GM18858 (cell line): ENCODE measurements around the gene METTL6.
"Not testable (repeated sequence)": the region's sequence is repeated elsewhere in the genome, so short reads cannot be mapped to it uniquely, and the experiment has no call there.

Experiments used
- ATAC-seq: cut with Tn5 transposase; IDR thresholded peaks from one replicate; pipeline ENCODE4 v1.9.1; 2021; ENCODE audit not compliant: unreplicated experiment

METTL6 gene, protein sequence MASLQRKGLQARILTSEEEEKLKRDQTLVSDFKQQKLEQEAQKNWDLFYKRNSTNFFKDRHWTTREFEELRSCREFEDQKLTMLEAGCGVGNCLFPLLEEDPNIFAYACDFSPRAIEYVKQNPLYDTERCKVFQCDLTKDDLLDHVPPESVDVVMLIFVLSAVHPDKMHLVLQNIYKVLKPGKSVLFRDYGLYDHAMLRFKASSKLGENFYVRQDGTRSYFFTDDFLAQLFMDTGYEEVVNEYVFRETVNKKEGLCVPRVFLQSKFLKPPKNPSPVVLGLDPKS

DNA sequence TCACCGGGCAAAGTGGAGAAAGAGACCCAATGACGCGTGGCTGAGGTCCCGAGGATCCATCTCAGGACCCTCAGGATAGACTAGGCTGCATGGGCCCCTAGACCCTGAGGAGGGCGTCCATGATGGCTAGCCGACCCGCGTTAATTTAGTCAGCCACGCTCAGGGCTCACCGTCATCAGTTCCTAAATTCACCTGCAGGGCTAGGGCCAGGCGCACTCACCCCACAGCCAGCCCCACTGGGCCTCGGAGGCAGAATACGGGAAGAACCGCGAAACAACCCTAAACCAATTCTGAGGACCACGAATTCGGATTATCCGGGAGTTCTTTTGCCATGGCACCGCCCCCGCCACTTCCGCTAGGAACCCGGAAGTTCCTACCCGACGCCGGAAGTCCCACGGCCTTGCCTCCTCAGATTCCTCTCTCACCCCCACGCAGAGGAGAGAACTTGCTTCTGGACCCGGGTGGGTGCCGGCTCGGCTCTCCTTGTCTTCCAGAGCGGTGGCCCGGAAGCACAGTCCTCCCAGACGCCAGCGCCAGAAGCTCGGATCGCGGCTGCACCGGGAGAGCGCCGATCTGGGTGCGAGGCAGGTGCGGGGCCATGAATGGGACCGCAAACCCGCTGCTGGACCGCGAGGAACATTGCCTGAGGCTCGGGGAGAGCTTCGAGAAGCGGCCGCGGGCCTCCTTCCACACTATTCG, at the start of gene METTL6, which contains the start of gene EAF1:
Gene METTL6, minus strand, starts transcription at position 363 of the 699 bp plus-strand sequence. CDS start 1,033 bp downstream, outside the sequence.
Gene EAF1, plus strand, starts transcription at position 417 of the 699 bp plus-strand sequence. Its CDS starts 182 bp downstream, at position 599.
- ATAC-seq = peak; percentile 84

DNA sequence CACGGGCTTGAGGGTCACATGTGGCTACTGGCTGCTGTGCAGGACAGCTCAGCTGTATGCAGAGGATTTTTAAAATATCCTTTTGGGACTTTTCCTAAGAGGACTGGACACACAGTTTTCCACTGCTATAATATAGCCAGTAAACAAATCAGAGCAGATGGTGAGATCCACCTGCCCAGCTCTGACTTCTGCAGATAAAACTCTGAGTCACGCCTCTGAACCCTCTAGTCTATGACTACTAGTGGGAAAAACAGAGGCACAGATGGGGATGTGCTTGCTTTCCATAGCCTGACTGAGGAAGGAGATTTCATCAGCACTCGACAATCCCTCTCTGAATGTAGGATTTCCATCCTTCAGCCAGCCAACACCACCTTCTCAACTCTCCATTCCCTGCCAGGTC, 49.0 kb upstream of the METTL6 start:
- no peak for ATAC-seq

DNA sequence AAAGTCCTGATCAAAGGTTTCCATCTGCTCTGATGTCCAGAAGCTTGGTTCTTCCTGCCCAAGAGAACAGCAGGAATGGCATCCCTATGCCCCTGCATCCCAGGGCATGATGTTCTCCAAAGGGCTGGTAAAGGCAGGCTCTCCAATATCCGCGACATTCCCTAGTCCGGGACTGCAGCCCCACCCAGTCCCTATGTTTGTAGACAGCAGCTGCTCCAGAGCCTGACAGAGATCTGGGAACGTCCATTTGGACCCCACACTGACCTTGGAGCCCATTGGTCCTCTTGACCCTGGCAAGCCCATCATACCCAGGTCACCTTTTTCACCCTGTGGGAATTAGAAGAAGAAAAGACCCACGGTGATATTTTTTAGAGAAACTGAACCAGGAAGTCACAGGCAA, 47.8 kb upstream of the METTL6 start:
- no peak for ATAC-seq

DNA sequence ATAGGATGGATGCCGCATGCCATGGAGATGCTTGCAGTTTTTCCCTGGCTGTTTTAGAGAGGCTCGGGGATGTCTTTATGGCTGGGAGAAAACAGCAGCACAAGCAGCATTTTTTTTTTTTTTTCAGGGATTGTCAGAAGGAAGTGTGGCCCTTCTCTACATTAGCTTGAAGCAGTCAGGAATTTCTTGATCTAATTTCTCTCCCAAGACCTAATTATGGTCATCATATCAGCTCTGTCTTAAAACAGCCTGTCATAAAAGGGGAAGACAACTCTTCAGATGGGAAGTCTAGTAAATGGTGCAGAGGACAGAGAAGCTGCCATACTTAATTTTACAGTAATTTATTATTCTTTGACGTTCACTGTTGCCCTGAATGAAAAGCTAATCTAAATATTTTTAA, 44.5 kb upstream of the METTL6 start:
- ATAC-seq = no peak

DNA sequence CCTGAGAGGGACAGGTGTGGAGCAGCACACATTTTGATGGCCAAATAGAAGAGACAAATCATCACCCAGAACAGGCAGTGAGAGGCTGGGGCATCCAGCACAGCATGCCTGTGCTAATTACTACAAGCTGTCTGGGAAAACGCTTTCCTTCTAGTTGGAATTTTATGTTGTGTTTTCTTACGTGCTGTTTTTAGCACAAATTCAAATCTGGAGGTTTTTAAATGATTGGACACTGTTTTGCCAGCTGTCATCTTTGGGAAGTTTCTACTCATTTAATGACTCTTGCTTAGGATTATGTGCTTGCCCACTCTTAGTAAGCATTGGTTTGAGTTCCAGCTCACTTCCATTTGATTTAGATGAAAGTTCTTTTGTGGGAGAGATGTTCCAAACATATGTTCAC, 43.5 kb upstream of the METTL6 start:
- no peak for ATAC-seq

DNA sequence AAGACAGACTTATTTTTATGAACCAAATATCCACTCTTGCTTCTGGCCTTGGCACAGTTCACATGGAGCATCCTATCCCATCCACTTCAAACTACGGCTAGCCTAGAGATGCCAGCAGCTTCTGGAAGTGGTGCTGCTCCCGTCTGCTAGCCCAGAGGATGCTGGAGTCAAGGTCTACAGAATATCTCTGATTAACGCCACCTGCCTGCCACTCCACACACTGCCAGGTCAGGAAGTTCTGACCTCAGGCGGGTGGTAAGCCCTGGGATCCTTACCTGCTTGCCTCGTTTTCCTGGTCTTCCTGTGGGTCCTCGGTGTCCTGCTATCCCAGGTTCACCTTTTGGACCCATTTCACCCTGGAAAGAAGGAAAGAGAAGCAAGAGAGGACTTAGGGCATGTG, 42.9 kb upstream of the METTL6 start:
- ATAC-seq = no peak

DNA sequence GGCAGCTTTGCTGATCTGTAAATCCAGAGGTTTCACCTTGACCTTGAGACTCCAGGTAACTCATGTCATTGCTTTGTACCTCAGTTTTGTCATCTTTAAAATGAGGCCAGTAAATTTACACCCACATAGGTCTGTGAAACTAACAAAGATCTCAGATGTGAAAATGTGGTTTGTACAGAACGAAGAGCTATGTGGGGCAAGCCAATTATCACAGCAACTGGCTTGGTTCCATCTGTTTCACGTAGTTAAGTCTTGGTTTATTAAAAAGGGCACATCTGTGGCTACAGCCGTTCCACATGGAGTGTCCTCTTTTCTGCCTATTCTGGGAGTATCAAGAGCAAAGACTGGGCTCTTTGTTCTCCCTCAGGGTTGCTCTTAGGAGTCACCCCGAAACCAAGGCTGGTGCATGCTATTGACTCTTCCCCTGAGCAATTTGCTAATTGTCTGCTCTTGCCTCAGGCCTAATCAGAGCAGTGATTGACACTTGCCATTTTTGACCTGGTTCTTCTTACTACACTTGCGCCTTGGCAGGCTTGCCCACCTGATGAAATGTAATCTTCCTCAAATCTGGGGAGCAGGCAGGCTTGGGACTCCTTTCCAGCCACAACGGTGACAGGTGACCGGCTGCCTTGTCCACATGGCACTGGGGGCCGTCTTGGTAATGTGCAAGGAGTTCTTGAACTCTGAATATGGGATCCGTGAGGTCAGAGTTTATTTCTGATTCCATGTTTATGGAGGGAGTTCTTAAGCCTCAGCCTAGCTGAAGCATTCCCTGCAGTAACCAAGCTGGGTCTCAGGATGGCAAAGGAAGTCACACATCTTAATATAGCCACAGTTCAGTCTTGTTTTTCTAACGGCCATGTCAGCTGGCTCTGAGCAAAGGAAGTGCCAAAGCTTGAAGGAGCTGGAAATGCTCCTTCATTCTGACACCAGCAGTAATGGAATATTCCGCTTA, 40.2 kb upstream of the METTL6 start:
- ATAC-seq = peak; percentile 47

DNA sequence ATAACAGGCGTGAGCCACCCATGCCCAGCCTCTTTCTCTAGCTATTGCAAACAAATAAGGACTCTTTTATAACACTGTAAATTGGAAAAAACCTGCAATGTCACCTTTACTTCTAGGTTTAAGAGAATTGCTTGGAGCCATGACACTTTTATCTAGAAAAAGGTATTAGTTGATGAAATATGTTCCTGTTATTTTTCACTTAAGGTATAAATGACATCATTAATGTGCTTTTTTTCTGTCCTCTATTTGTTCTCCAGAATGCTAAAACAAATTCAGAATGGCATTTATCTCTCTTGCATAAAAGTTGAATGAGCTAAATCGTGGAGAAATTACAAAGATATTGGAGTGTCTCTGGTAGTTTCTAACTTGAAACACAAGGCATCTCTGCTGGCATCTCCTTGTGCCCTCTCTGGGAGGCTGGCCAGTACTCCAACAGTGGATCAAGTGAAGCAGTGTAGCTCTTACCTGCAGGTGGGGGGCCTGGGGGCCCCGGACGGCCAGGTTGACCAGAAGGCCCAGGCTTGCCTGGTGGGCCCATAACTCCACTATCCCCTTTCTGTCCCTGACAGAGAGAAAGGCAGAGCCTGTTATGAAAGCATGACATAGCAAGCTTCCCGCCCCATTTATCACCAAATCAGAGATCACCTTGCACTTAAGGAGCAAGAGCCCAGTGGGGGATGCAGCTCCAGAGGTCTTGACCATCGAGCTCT, 38.7 kb upstream of the METTL6 start:
- no peak for ATAC-seq

DNA sequence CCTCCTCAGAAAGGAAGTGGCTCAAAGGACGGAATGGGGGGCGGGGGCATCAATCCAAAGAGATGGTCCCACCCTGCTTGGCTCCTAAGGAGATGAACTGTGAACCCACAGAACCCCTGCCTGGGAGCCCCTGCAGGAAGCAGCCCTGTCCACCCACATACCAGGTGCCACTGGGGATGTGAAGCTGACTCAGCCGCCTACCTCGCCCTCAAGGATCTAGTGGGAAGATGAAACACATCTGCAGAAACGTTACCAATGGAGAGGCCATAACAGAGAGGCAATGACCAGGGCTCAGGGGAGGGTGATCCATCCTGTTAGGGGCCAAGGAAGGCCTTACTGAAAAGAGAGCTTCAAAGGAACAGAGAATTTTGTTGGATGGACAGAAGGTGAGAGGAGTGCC, 35.1 kb upstream of the METTL6 start:
- ATAC-seq = no peak

DNA sequence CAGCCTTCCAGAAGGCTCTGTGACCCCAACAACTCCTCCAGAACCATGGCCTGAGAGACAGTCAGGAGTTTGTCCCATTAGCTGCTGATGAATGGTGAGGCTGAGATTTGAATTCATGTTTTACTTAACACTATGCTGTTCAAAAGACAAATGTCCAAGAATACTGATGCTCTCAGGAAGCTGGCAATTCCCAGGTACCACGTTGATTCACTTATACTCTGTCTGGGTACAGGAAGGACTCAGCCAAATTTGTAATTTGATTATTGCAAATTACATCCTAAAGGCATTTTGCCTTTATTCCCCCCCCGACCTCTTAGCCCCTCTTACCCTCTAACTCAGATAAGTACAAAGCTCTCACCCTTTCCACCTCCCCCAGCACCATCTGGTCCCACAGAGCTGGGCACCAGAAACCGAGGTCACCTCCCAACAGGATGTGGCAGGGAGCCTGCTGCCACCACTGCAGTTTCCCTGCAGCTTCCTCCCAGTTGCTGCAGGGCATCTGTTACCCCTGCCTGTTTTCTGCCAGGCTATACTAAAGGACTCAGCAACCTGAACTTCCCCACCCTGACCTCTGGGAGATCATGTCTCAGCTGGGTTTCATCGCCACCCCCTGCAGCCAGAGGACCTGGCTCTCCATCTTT, 33.7 kb upstream of the METTL6 start:
- no peak for ATAC-seq

DNA sequence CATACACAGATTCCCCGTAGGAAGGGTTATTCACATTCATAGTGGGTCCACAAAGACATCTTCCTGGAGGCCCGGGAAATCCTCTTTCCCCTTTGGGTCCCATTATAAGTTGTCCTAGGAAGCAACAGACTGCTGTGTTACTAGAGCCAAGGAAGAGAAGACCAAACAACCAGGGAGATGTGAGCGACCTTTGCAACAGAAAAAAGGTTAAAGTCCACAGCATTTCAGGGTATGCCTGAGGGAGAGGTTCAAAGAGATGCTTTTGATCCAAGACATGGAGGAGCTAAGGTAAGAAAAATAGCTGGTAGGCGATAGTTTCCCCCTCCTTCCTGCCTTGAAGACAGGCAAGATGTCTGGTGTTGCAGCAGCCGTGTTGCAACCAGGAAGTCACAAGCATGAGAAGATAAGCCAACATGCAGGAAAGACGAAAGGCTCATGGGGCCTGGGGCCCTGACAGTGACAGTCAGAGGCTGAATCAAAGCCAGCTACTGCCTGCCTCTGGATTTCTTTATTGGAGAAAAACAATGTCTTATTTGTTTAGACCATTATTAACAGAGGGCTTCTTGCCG, 31.0 kb upstream of the METTL6 start:
- no peak for ATAC-seq

DNA sequence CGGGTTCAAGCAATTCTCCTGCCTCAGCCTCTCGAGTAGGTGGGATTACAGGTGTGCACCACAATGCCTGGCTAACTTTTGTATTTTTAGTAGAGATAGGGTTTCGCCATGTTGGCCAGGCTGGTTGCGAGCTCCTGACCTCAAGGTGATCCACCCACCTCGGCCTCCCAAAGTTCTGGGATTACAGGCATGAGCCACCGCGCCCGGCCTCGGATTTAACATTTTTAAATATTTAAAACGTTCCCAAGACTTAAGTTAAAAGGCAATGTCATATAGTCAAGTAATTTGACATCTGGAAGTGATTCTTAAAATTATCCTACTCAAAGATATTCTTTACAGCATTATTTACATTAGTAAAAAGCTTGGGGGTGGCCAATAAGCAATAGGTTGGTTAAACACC, 29.6 kb upstream of the METTL6 start:
- not testable (repeated sequence) for ATAC-seq

DNA sequence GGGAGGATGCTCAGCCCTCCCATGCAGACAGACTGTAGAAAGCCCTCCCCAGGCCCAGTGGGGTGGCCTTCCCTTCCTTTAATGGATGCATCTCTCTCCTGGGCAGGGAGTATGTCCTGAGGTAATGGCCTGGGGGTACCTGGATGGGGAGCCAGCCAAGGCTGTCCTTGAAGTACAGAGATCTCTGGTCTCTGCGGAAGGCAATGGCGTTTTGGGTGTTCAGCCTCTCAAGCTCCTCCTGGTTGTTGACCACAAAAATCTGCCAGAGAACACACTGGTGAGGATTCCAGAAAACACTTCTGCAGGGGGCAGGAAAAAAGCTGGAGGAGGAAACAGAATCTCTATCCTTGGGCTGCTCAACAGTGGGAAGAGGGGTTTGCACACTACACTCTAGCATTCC, 29.0 kb upstream of the METTL6 start:
- ATAC-seq = no peak

DNA sequence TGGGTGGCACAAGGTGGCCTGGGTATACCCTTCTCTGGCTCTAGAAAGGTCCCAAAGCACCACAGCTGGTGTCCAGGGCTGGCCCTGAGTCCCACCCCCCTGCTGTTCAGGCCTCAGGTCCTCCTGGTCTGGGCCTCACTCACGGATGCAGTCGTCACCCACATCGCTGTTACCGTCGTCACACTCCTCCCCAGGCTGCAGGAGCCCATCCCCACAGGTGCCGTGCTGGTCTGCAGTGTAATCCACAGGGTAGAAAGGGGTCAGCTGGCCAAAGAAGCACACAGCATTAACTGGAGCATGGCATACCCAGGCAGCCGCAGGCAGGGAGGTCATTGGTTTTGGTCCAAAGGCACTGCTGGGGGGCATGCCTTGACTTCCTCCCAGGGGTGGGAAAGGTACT, 28.4 kb upstream of the METTL6 start:
- ATAC-seq = no peak

DNA sequence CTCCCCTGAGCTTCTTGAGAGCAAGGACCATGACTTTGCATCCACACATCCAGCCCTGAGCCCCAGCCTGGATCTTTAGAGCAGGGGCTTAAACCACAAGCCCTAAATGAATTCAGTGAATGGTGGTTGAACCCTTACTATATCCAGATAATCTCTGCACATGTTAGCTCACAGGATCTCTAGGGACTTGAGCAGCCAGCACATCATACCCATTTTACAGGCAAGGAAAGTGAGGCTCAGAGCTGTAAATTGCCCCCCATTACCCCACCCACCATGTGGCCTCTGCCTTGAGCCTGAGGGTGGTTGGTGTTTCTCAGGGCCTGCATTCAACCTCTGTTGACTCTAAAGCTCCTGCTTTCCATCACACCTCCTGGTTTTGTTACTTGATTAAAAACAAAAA, 27.6 kb upstream of the METTL6 start:
- ATAC-seq = no peak

DNA sequence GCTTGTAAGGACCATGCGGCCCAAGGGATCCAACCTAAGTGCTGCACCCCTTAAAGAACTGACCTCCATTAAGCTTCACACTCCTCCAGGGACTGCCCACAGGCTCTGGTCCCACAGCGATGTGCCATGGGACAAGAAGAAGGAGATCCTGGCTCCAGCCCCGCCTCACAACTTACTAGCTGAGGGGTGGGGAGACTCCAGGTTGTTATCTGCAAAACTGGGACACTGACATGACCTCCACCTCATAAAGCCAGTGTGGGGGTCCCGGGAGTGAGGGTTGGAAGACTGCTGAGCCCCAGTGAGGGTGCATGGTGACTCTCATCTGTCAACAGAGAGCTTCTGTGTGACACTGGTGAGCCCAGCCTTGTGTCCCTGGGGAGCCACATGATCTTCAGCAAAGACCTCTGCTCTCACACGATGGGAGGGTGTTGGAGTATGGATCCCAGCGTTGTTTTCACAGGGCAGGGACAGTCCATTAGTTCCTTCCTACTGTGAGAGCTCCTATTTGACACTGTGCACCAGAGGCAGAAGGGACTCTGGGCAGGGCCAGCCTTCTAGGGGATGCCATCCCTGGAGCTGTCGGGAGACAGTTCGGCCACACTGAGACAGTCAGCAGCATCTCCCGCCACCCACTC, 26.8 kb upstream of the METTL6 start:
- no peak for ATAC-seq

DNA sequence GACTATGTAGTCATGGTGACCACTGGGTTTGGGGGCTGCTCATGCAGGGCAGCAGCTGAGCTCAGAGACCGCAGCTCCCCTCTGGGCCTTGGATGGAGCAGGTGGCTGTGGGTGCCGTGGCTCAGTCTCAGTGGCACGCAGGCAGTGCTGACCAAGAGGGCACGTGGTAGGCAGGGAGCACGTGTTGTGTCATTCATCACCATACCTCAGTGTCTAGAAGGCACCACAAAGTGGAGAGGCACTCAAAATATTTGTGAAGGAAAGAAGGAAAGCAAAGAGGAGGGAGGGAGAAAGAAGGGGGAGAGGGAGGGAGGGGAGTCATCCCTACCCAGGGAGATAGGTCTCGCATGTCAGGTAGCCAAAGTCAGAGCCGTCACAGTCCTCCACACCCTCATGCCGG, 26.2 kb upstream of the METTL6 start:
- no peak for ATAC-seq

DNA sequence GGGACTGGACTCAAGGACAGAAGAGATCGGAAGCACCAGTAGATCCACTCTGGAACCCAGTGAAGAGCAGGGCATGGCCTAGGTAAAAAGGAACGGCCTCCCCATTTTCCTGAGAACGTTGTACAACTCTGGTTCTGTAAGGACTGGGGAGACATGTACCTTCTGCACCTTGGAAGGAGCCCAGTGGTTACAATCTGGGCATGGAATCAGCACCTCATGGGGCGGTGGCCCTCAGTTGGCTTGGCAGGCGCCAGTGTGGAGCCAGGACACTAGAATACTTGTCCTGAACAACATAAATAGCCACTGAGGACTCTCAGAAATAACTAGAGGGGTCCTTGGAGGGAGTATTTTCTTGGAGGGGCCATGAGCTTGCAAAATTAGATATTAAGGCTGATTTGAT, 25.6 kb upstream of the METTL6 start:
- no peak for ATAC-seq

DNA sequence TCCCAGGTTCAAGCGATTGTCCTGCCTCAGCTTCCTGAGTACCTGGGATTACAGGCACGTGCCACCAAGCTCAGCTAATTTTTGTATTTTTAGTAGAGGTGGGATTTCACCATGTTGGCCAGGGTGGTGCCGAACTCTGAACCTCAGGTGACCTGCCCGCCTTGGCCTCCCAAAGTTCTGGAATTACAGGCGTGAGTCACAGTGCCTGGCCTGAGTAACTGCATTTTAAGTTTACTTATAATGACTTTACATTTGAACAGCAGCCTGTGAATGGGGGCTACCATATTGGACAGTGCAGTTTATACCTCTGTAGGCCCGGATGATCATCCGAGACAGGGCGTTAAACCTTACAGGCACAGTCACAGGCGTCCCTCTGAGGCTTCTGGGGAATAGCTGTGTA, 24.8 kb upstream of the METTL6 start:
- ATAC-seq = no peak
